Stimulated activated CD8-positive, alpha-beta memory T cell treated with anti-CD3 and anti-CD28 coated beads, Interleukin-7, amount 100 ng/mL, for 48 hours (primary cell): ENCODE data around the gene VAV3.

Experiments
- DNase-seq, 2 donors: peaks; one replicate each; pipeline ENCODE4 v3.0.0-alpha.2; 2020; ENCODE audit warnings: low read depth in 1 of 2; ENCODE audit errors: extremely low read depth in 1 of 2

The VAV3 gene

GRCh38 chr1:107691540-107691939 is 273.4 kb downstream of the VAV3 start:
- no peak for DNase-seq

- no peak for DNase-seq
Observed at GRCh38 chr1:107690491-107690890, 274.5 kb downstream of the VAV3 start.

GRCh38 chr1:107689733-107690132 is 275.2 kb downstream of the VAV3 start:
- DNase-seq = no peak

GRCh38 chr1:107689159-107689558 is 275.8 kb downstream of the VAV3 start:
- DNase-seq = no peak

- no peak for DNase-seq
Observed at GRCh38 chr1:107687849-107688753, 276.9 kb downstream of the VAV3 start.

- no peak for DNase-seq
Observed at GRCh38 chr1:107683683-107684082, 281.3 kb downstream of the VAV3 start.

GRCh38 chr1:107683191-107683657 is 281.8 kb downstream of the VAV3 start:
- DNase-seq = no peak

- no peak for DNase-seq
Observed at GRCh38 chr1:107682467-107682866, 282.5 kb downstream of the VAV3 start.

- DNase-seq = no peak
Observed at GRCh38 chr1:107681001-107681479, 283.9 kb downstream of the VAV3 start.

- DNase-seq = no peak
Observed at GRCh38 chr1:107680579-107680985, 284.4 kb downstream of the VAV3 start.

- DNase-seq = no peak
Observed at GRCh38 chr1:107679411-107679953, 285.5 kb downstream of the VAV3 start.

- DNase-seq = no peak
Observed at GRCh38 chr1:107678993-107679392, 286.0 kb downstream of the VAV3 start.

GRCh38 chr1:107677697-107678096 is 287.3 kb downstream of the VAV3 start:
- no peak for DNase-seq

GRCh38 chr1:107674486-107674885 is 290.5 kb downstream of the VAV3 start:
- no peak for DNase-seq

- no peak for DNase-seq
Observed at GRCh38 chr1:107673006-107673405, 292.0 kb downstream of the VAV3 start.

- DNase-seq = no peak
Observed at GRCh38 chr1:107670397-107671040, 294.5 kb downstream of the VAV3 start.

- DNase-seq = no peak
Observed at GRCh38 chr1:107669996-107670395, 295.0 kb downstream of the VAV3 start.

GRCh38 chr1:107668762-107669161 is 296.2 kb downstream of the VAV3 start:
- DNase-seq = no peak

- DNase-seq = no peak
Observed at GRCh38 chr1:107666493-107666892, 298.5 kb downstream of the VAV3 start.

- no peak for DNase-seq
Observed at GRCh38 chr1:107664982-107665925, 299.7 kb downstream of the VAV3 start.

- no peak for DNase-seq
Observed at GRCh38 chr1:107662971-107663370, 302.0 kb downstream of the VAV3 start.
